Epithelial cell of prostate (primary cell): Measurements from ENCODE around the gene RPS6KA6.
"Not testable (repeated sequence)": the region's sequence is repeated elsewhere in the genome, so short reads cannot be mapped to it uniquely, and the experiment has no call there.

Experiments used
- DNase-seq: peaks from one replicate; pipeline ENCODE4 v3.0.0-alpha.2; 2011; ENCODE audit warnings: low read depth, low spot score
- H3K27ac ChIP-seq: fragments of 450-650 bp; 2 replicates; pipeline ENCODE4 v1.5.1; 2017; ENCODE audit warnings: mild to moderate bottlenecking

The RPS6KA6 gene

DNA sequence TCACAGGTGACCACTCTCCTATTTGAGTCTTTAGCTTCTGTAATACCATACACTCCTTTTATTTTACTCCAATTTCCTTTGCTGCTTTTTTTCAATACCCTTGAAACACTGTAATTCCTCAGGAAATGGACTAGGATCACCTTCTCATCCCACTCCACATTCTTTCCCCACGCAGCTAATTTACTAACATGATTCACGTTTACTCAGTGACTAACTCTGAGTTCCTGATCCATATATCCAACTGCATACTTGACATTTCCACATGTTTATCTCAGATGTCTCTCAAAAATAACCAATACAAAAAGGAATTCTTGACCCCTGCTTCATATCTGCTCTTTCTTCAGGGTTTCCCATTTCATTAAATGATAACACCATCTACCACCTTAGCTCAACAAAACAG is 19.9 kb downstream of the RPS6KA6 start:
- peak overlapping the region; percentile 55 for H3K27ac ChIP-seq
- peak; percentile 5 for DNase-seq

DNA sequence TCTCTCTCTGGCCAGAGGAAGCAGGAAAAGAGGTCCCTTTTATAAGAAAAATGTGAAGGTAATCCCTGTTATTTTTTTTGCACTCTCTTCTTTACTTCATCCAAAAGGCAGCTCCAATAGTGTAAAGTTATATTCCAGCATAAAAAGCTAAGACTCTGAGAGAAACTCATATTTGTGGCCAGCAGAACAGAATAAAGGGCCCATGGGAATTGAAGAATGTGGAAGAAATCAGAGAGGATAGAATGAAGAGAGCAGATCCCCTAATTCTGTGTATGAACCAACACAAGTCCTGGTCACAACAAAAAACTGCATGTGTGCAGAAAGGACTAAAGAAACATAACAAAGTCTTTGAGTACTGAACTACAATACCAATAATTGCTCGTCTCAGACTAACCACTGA is 22.3 kb downstream of the RPS6KA6 start:
- H3K27ac ChIP-seq = no peak overlapping the region

DNA sequence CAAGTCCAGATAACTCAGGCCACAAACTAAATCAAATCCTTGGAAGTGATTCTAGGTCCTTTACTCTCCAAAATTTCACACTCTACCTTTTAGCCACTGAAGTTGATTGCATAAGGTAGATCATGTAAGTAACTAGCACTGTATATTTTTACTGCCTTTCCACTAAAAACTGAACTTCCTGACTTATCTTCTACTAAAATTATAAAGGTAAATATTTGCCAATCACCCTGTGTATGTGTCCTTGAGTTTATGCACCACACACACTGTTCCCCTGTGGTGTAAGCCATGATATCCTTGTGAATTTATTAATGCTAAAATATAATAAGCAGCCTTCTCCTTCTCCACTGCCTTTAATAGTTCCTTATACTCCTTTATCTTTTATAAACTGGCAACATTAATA is 25.6 kb downstream of the RPS6KA6 start:
- DNase-seq = no peak
- H3K27ac ChIP-seq = no peak overlapping the region

More for the DNA sequence above, 22.3 kb downstream of the RPS6KA6 start:
- DNase-seq = no peak

DNA sequence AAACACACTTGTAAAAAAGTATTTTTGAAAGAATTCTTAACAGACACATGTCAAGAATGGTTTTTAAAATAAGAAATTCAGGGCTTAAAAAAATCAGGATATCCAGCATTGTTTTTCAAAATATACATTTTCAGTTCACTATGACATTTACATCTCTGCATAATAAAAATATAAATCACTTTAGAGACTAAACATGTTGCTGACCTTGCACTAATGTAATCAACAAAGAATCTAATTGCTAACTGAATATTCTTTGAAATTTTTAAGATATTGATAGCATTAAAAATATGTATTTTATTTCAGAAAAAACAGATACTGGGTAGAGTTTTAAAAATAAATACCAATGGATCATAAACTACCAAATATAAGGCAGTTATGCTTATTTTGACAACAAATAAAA is 26.4 kb downstream of the RPS6KA6 start:
- no peak overlapping the region for H3K27ac ChIP-seq
- DNase-seq = no peak

DNA sequence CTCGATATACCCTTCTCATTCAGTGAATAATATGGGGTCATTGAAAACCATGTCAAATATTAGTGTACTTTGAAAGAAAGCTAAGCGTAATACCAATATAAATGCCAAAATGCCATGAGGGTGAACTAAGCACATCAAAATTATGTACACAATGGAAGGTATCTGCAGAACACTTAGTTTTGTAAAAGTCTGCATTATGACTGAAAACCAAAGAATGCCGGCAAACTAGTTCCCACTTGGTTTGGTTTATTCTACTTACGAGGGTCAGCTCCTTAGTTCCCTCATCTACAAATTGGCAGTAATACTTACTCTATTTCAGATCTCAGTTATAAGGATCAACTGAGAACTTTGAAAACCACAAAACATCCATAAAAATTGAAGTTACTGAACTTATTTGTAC is 27.3 kb downstream of the RPS6KA6 start:
- peak overlapping the region; percentile 6 for H3K27ac ChIP-seq
- no peak for DNase-seq

DNA sequence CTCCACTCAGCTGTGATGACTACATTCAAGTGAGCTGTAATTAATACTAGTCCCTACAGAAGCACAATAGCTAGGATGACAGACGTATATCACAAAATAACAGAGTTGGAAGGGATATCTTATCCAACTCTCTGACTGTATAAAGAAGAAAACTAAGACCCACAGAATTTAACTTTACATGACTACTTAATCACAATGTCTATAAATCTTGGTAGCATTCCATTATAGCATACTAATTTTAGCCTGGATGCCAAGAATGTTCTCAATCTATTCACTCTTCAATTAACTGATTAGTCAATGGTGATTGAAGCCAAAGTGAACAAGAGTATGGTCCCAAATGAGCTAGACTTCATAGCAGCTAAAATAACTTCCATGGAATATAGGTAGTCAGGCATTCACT is 31.2 kb downstream of the RPS6KA6 start:
- H3K27ac ChIP-seq = no peak overlapping the region
- no peak for DNase-seq

DNA sequence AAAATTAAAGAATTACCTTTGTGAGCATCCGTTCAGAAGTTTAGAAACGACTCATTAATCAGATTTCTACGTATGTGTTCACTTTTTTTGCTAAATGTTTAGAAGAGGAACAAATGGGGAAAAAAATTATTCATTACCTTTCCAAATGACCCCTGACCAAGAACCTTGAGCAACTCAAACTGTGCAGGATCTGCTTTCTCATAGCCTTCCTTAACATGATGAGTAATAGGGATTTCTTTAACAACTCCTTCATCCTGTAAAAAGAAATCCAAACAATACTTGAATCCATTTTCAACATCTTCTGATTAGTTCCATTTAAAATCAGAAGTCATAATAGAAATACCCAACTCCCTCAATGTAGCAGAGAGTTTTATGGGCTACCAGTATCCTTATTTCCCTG is 32.1 kb downstream of the RPS6KA6 start:
- DNase-seq = no peak
- no peak overlapping the region for H3K27ac ChIP-seq

GRCh38 chrX:84153538-84153937 is 34.5 kb downstream of the RPS6KA6 start:
- DNase-seq = no peak
- no peak overlapping the region for H3K27ac ChIP-seq

DNA sequence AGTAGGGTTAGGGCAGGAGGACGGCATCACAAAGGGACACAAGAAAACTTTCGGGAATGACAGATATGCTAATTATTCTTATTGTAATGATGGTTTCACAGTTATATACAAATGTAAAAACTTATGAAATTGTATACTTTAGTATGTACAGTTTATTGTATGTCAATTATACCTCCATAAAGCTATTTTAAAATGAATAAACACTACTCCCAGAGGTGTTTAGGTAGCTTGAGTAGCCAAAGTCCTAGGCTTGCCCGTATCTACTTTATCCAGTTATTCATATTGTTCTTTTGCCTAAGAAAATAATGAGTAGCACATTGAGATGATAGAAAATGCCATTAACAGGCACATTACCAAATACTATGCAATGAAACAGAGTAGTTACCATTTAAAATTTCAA is 43.0 kb downstream of the RPS6KA6 start:
- DNase-seq = no peak
- no peak overlapping the region for H3K27ac ChIP-seq

GRCh38 chrX:84144281-84144680 is 43.7 kb downstream of the RPS6KA6 start:
- H3K27ac ChIP-seq = no peak overlapping the region
- DNase-seq = no peak

DNA sequence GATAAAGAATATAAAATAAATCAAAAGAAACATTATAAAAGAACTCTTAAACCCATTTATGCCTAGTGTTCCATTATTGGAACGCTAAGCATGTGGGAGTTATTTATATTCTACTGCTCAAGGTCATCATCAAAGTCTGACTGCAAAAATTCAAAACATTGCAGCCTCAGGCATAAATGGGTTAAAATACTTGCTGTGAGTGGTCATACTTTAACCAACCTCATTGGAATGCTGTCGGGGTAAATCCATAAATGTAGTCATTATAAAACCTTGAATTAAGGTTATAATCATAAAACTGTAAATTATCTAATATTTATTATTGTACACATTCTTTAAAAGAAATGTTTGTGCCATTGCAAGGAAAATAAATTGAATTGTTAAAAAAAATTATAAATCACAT is 55.0 kb downstream of the RPS6KA6 start:
- no peak for DNase-seq
- H3K27ac ChIP-seq = no peak overlapping the region

DNA sequence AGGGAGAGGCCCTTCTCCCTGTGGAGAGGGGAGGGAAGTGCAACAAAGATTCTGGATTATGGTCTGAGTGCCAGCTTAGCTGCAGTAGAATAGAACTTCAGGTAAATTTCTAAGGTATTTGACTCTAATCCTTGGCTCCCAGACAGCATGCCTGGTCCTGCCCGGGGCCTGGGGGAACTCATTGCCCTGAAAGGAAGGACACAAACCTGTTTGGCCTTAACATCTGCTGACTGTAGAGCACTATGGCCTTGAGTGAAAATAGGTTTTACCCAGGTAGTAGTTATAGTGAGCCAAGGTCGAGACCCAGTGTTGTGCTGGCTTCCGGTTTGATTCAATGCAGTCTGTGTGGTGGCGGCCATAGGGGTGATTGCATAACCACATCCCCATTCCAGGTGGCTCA is 64.4 kb downstream of the RPS6KA6 start:
- H3K27ac ChIP-seq = peak overlapping the region; percentile 58
- peak; percentile 2 for DNase-seq

DNA sequence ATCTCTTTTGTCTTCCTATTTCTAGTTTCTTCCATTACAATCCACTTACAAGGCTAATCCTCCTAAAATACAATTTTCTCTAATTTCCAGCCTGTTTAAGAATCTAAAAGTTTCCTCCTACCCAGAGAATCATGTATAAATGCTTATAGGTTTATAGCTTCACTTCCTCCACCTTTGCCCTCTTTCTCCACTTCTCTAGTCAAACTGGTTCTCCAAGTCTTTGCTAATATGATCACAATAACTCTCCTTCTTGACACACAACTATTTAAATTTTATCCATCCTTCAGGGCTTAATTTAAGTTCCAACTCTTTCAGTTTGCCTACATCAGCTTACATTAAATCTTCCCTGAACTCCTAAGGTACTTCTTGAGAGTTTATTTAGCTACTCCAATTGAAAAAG is 69.2 kb downstream of the RPS6KA6 start:
- peak overlapping the region; percentile 30 for H3K27ac ChIP-seq
- peak; percentile 5 for DNase-seq

- DNase-seq = no peak
- H3K27ac ChIP-seq = peak overlapping the region; percentile 30
Measured at GRCh38 chrX:84118315-84118714, 69.7 kb downstream of the RPS6KA6 start.

DNA sequence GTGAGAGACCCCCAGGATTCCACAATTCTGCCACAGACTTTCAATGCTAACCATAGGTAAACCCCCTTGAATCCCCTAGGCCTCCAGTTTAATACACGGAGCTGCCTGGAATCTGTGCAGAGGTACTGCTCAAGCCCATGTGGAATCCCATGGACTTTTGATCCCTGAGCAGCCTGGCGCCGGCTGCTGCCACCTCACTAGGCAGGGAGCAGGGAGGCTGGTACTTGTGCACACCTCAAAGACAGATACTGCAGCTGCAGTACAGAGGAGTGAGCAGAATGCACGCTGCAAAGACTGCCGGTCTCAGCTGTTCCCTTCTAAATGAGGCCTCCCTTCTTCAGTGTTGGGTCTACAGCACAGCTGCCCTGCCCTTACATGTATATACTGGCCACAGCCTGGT is 79.4 kb downstream of the RPS6KA6 start:
- DNase-seq = no peak
- no peak overlapping the region for H3K27ac ChIP-seq

DNA sequence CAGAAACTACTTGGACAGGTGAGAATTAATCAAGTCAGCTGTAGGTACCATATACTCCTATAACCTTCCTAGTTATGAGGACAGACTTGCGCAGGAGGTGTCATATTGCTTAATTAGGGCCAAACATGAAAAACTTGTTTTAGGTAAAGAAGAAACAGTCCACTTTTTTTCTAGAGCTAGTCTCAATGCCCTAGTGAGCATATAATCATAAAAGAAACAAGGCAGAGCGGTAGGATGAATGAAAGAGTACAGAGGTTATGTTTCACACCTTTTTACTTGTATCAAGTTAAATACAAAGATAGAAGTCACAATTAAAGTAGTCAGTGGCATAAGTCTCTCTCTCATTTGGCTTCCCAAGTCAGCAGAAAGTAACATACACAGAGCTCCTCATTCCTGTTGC is 88.9 kb downstream of the RPS6KA6 start:
- DNase-seq = no peak
- no peak overlapping the region for H3K27ac ChIP-seq

DNA sequence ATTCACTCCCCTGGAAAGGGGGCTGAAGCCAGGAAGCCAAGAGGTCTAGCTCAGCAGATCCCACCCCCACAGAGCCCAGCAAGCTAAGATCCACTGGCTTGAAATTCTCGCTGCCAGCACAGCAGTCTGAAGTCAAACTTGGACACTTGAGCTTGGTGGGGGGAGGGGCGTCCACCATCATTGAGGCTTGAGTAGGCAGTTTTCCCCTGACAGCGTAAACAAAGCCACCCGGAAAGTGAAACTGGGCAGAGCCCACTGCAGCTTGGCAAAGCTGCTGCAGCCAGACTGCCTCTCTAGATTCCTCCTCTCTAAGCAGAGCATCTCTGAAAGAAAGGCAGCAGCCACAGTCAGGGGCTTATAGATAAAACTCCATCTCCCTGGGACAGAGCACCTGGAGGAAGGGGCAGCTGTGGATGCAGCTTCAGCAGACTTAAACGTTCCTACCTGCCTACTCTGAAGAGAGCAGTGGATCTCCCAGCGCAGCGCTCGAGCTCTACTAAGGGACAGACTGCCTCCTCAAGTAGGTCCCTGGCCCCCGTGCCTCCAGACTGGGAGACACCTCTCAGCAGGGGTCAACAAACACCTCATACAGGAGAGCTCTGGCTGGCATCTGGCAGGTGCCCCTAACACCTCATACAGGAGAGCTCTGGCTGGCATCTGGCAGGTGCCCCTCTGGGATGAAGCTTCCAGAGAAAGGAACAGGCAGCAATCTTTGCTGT is 108.4 kb downstream of the RPS6KA6 start:
- not testable (repeated sequence) for DNase-seq, H3K27ac ChIP-seq

DNA sequence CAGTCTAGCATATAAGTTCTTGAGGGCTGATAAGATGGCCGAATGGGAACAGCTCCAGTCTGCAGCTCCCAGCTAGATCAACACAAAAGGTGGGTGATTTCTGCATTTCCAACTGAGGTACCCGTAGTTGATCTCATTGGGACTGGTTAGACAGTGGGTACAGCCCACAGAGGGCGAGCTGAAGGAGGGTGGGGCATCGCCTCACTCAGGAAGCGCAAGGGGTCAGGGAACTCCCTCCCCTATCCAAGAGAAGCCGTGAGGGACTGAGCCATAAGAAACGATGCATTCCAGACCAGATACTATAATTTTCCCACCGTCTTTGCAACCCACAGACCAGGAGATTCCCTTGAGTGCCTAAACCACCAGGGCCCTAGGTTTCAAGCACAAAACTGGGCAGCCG is 109.0 kb downstream of the RPS6KA6 start:
- no peak for DNase-seq

GRCh38 chrX:84064814-84065213 is 123.2 kb downstream of the RPS6KA6 start:
- no peak overlapping the region for H3K27ac ChIP-seq
- no peak for DNase-seq

More for the DNA sequence above, 109.0 kb downstream of the RPS6KA6 start:
- H3K27ac ChIP-seq = no peak overlapping the region

DNA sequence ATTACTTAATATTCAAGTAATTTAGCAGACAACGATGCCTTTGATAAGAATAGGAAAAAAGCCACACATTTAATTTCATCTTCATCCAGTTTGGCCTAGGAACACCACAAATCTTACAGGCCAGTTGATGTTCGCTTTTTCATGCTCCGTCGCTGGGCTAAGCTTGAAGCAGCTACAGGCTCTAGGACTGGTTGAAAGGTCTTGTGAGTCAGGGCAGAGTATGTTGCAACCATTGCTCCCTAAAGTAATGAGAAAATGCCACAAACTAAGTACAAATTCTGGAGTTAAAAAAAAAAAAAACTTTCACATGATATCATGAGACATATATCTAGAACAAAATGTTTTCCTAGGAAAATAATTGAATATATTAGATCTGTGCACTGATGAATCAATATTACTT is 123.8 kb downstream of the RPS6KA6 start:
- no peak for DNase-seq
- no peak overlapping the region for H3K27ac ChIP-seq

- no peak for DNase-seq
Measured at GRCh38 chrX:84047339-84047738, 140.7 kb downstream of the RPS6KA6 start.

GRCh38 chrX:84046403-84046984 is 141.5 kb downstream of the RPS6KA6 start:
- peak; percentile 2 for DNase-seq
- H3K27ac ChIP-seq = no peak overlapping the region

More at GRCh38 chrX:84047339-84047738, 140.7 kb downstream of the RPS6KA6 start:
- no peak overlapping the region for H3K27ac ChIP-seq
